ENCODE data around the gene POU6F2.

DNA sequence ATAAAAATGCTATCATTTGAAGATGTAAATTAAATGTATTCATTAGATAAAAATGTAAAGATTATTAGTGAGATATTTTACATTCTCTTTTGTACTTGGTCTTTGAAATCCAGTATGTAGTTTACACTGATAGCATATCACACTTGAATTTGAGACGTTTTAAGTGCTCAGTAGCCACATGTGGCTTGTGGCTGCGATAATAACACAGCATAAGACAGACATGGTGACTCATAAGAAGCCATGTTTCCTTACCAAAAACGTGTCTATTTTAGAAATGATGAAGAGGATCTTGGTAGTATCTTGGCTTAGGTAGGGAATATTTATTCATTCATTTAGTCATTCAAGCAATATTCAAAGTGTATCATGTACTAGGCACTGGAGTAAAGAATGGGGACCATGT lies 149.3 kb downstream of the POU6F2 start:
- TF ChIP-seq POLR2AphosphoS5 (IDR thresholded peaks at IDR 0.05), result no peak
- TF ChIP-seq, protein P1, sequence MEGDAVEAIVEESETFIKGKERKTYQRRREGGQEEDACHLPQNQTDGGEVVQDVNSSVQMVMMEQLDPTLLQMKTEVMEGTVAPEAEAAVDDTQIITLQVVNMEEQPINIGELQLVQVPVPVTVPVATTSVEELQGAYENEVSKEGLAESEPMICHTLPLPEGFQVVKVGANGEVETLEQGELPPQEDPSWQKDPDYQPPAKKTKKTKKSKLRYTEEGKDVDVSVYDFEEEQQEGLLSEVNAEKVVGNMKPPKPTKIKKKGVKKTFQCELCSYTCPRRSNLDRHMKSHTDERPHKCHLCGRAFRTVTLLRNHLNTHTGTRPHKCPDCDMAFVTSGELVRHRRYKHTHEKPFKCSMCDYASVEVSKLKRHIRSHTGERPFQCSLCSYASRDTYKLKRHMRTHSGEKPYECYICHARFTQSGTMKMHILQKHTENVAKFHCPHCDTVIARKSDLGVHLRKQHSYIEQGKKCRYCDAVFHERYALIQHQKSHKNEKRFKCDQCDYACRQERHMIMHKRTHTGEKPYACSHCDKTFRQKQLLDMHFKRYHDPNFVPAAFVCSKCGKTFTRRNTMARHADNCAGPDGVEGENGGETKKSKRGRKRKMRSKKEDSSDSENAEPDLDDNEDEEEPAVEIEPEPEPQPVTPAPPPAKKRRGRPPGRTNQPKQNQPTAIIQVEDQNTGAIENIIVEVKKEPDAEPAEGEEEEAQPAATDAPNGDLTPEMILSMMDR (IDR thresholded peaks at IDR 0.05), result no peak
- no peak for TF ChIP-seq POLR2A (IDR thresholded peaks at IDR 0.05)
- TF ChIP-seq EP300 (IDR thresholded peaks at IDR 0.05), result no peak
